Measurements from ENCODE around the gene TPRN.

Gene TPRN

GRCh38 chr9:137161558-137162486 is 38.7 kb downstream of the TPRN start:
- Histone ChIP-seq H3K27me3 (ENCODE audit: insufficient read depth, low read length) (peaks cover 88% of the 10 kb centered on the region), H2AFZ (ENCODE audit: low read depth, low read length) (no peak overlapping the region), H3K4me1 (ENCODE audit: insufficient read depth, low read length) (peaks cover 21% of the 10 kb centered on the region), H3K9me3 (ENCODE audit: low read length) (no peaks in the 10 kb centered on the region), H3K36me3 (ENCODE audit: insufficient read depth, low read length) (no peaks in the 10 kb centered on the region), H3K4me3 (ENCODE audit: low read length) (no peak overlapping the region)

GRCh38 chr9:137160716-137161557 is 39.6 kb downstream of the TPRN start:
- H3K36me3 ChIP-seq (ENCODE audit: insufficient read depth, low read length) = no peaks in the 10 kb centered on the region
- H3K9me3 ChIP-seq (ENCODE audit: low read length) = no peaks in the 10 kb centered on the region
- peaks cover 17% of the 10 kb centered on the region for H3K4me1 ChIP-seq (ENCODE audit: insufficient read depth, low read length)
- no peak overlapping the region for H3K4me3 ChIP-seq (ENCODE audit: low read length)
- peaks cover 88% of the 10 kb centered on the region for H3K27me3 ChIP-seq (ENCODE audit: insufficient read depth, low read length)
- no peak overlapping the region for H2AFZ ChIP-seq (ENCODE audit: low read depth, low read length)

GRCh38 chr9:137160054-137160425 is 40.5 kb downstream of the TPRN start:
- Histone ChIP-seq H2AFZ (ENCODE audit: low read depth, low read length) (no peak overlapping the region), H3K4me1 (ENCODE audit: insufficient read depth, low read length) (peaks cover 17% of the 10 kb centered on the region), H3K36me3 (ENCODE audit: insufficient read depth, low read length) (no peaks in the 10 kb centered on the region), H3K27me3 (ENCODE audit: insufficient read depth, low read length) (peaks cover 88% of the 10 kb centered on the region), H3K4me3 (ENCODE audit: low read length) (no peak overlapping the region), H3K9me3 (ENCODE audit: low read length) (no peaks in the 10 kb centered on the region)

DNA sequence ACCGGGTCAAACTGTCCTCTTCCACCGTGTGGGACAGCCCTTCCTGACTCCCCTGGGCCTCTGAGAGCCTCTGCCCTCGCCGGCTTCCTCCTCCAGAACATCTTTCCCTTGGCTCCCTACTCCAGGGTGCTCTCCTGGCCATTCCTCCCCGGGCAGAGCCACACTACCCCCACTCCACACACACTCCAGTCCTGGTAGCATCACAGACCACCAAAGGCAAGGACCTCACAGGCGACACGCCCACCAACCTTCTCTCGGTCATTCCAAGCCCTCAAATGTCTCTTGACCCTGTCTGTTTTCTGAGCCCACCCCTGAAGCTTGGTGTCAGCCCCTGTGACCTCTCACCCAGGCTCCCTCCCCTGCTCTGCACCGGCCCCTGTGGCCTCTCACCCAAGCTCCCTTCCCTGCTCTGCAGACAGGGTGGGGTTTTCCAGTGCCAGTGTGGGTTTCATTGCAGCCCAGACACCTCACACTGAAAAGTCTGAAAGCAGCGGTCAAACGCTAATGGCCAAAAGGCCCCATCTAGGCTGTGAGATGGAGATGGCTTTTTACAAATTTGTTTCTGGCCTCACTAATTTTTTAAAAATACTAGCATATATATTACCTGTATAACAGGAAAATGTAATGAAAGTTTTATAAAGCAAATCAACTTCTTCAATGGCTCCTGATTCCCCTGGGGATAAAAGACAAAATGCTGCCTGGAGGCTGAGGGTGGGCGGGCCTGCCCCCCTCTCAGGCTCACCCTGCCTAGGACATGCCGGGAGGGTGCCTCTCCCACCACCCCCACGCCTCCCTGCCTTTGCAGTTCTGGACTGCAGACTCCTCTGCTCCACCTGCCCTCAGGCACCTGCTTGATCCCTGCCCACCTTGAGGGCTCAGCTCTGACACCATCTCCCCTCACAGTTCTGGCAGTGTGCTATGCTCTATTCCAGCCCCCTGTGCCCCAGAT is 41.2 kb downstream of the TPRN start:
- Histone ChIP-seq H3K4me1 (ENCODE audit: insufficient read depth, low read length) (peaks cover 11% of the 10 kb centered on the region), H3K27me3 (ENCODE audit: insufficient read depth, low read length) (peaks cover 86% of the 10 kb centered on the region), H2AFZ (ENCODE audit: low read depth, low read length) (no peak overlapping the region), H3K9me3 (ENCODE audit: low read length) (no peaks in the 10 kb centered on the region), H3K4me3 (ENCODE audit: low read length) (no peak overlapping the region), H3K36me3 (ENCODE audit: insufficient read depth, low read length) (no peaks in the 10 kb centered on the region)

DNA sequence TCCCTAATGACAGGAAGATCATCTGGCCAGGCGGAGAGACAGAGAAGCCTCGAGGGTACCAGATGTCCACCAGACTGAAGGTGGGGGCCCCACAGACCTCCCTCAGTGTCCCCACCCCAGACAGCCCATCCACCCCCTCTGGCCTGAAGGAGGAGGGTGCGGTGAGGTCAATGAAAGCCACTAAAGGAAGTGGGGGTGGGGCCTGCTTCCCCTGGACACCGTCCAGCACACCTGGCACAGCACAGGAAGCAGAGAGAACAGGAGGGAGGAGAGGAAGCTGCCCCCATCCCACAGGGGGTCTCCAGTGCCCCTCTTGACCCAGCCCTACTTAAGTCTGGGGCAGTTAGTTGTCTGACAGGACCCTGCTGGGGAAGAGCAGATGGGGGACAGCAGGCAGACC is 41.9 kb downstream of the TPRN start:
- Histone ChIP-seq H3K27me3 (ENCODE audit: insufficient read depth, low read length) (peaks cover 78% of the 10 kb centered on the region), H3K4me3 (ENCODE audit: low read length) (no peak overlapping the region)

GRCh38 chr9:137157618-137158415 is 42.7 kb downstream of the TPRN start:
- Histone ChIP-seq H3K9me3 (ENCODE audit: low read length) (no peaks in the 10 kb centered on the region), H3K36me3 (ENCODE audit: insufficient read depth, low read length) (no peaks in the 10 kb centered on the region), H3K27me3 (ENCODE audit: insufficient read depth, low read length) (peaks cover 71% of the 10 kb centered on the region), H3K4me3 (ENCODE audit: low read length) (no peak overlapping the region), H3K4me1 (ENCODE audit: insufficient read depth, low read length) (peaks cover 11% of the 10 kb centered on the region), H2AFZ (ENCODE audit: low read depth, low read length) (no peak overlapping the region)

More for the DNA sequence above, 41.9 kb downstream of the TPRN start:
- H3K4me1 ChIP-seq (ENCODE audit: insufficient read depth, low read length) = peaks cover 11% of the 10 kb centered on the region
- no peaks in the 10 kb centered on the region for H3K36me3 ChIP-seq (ENCODE audit: insufficient read depth, low read length)
- H2AFZ ChIP-seq (ENCODE audit: low read depth, low read length) = no peak overlapping the region
- no peaks in the 10 kb centered on the region for H3K9me3 ChIP-seq (ENCODE audit: low read length)

- Histone ChIP-seq H2AFZ (ENCODE audit: low read depth, low read length) (no peak overlapping the region), H3K27me3 (ENCODE audit: insufficient read depth, low read length) (peaks cover 64% of the 10 kb centered on the region), H3K4me1 (ENCODE audit: insufficient read depth, low read length) (peaks cover 7% of the 10 kb centered on the region), H3K36me3 (ENCODE audit: insufficient read depth, low read length) (no peaks in the 10 kb centered on the region), H3K9me3 (ENCODE audit: low read length) (no peaks in the 10 kb centered on the region), H3K4me3 (ENCODE audit: low read length) (no peak overlapping the region)
Observed at GRCh38 chr9:137156567-137157375, 43.8 kb downstream of the TPRN start.

DNA sequence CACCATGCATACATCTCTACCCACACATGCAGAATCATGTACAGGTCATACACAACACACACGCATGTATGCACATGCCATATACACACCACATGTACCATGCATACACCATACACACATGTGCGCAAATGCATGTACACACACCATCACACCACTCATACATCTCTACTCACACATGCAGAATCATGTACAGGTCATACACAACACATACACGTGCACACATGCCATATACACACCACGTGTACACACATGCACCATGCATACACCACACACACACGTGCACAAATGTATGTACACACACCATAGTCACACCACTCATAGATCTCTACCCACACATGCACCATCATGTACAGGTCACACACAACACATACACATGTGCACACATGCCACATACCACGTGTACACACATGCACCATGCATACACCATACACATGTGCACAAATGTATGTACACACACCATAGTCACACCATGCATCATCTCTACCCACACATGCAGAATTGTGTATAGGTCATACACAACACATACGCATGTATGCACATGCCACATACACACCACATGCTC is 47.6 kb downstream of the TPRN start:
- Histone ChIP-seq H3K4me3 (ENCODE audit: low read length) (no peak overlapping the region), H2AFZ (ENCODE audit: low read depth, low read length) (no peak overlapping the region), H3K4me1 (ENCODE audit: insufficient read depth, low read length) (peaks cover 1% of the 10 kb centered on the region), H3K9me3 (ENCODE audit: low read length) (no peaks in the 10 kb centered on the region), H3K36me3 (ENCODE audit: insufficient read depth, low read length) (no peaks in the 10 kb centered on the region), H3K27me3 (ENCODE audit: insufficient read depth, low read length) (peaks cover 46% of the 10 kb centered on the region)

DNA sequence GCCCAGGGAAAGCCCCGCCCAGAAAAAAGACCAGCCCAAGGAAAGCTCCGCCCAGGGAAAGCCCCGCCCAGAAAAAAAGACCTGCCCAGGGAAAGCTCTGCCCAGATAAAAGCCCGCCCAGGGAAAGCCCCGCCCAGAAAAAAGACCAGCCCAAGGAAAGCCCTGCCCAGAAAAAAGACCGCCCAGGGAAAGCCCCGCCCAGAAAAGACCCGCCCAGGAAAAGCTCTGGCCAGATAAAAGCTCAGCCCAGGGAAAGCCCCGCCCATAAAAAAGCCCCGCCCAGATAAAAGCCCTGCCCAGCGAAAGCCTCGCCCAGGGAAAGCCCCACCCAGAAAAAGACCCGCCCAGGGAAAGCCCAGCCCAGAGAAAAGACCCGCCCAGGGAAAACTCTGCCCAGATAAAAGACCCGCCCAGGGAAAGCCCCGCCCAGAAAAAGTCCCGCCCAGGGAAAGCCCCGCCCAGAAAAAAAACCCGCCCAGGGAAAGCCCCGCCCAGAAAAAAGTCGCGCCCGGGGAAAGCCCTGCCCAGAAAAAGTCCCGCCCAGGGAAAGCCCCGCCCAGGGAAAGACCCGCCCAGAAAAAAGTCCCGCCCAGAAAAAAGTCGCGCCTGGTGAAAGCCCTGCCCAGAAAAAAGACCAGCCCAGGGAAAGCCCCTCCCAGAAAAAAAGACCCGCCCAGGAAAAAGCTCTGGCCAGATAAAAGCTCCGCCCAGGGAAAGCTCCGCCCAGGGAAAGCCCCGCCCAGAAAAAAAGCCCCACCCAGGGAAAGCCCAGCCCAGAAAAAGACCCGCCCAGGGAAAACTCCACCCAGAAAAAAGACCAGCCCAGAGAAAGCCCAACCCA is 49.7 kb downstream of the TPRN start:
- H3K4me3 ChIP-seq (ENCODE audit: low read length) = no peak overlapping the region
- H3K9me3 ChIP-seq (ENCODE audit: low read length) = no peaks in the 10 kb centered on the region
- H3K27me3 ChIP-seq (ENCODE audit: insufficient read depth, low read length) = peaks cover 42% of the 10 kb centered on the region

DNA sequence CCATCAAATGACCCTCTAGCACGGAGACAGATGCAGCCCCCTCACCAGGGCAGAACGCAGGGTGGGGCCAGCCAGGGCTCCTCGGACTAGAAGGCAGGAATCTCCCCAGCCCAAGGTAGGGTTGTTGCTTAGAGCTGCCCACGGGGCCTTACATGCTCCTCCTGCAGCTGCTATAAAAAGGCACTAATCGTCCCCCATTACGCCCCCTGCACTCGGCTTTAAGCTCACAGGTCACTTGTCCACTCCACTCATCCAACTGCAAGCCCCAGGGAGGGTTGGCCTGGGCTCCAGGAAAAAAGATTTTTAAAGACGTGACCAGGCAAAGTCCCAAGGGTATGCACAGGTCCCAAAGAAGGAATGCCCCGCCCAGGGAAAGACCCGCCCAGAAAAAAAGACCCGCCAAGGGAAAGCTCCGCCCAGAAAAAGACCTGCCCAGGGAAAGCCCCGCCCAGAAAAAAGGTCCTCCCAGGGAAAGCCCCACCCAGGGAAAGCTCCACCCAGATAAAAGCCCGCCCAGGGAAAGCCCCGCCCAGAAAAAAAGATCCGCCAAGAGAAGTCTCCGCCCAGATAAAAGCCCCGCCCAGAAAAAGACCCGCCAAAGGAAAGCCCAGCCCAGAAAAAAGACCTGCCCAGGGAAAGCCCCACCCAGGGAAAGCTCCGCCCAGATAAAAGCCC is 50.5 kb downstream of the TPRN start:
- Histone ChIP-seq H3K27me3 (ENCODE audit: insufficient read depth, low read length) (peaks cover 37% of the 10 kb centered on the region), H2AFZ (ENCODE audit: low read depth, low read length) (no peak overlapping the region), H3K4me3 (ENCODE audit: low read length) (no peak overlapping the region), H3K36me3 (ENCODE audit: insufficient read depth, low read length) (no peaks in the 10 kb centered on the region), H3K9me3 (ENCODE audit: low read length) (no peaks in the 10 kb centered on the region), H3K4me1 (ENCODE audit: insufficient read depth, low read length) (no peaks in the 10 kb centered on the region)

More for the DNA sequence above, 49.7 kb downstream of the TPRN start:
- no peaks in the 10 kb centered on the region for H3K36me3 ChIP-seq (ENCODE audit: insufficient read depth, low read length)
- H3K4me1 ChIP-seq (ENCODE audit: insufficient read depth, low read length) = no peaks in the 10 kb centered on the region
- H2AFZ ChIP-seq (ENCODE audit: low read depth, low read length) = no peak overlapping the region
